K562 (cell line): Measurements from ENCODE around the gene POLD3. TPM values are rescaled to one million over a fixed set of nuclear protein-coding genes. Genes with fewer than 3 reads are reported as not detected.

Source experiments
- ARID1B ChIP-seq: fragments of 450-650 bp; IDR thresholded peaks from 2 replicates; pipeline ENCODE4 v1.6.1; 2016; ENCODE audit warnings: antibody characterized with exemption, mild to moderate bottlenecking, inconsistent platforms
- ARID2 ChIP-seq: fragments of 450-650 bp; IDR thresholded peaks from 2 replicates; pipeline ENCODE4 v1.6.1; 2017; ENCODE audit warnings: antibody characterized with exemption, mild to moderate bottlenecking
- BCL6 ChIP-seq: fragments of 250-450 bp; sonication (Bioruptor Pico); IDR thresholded peaks from 2 replicates; pipeline ENCODE4 v1.4.0; 2020
- CEBPB ChIP-seq: fragments of 450-650 bp; IDR thresholded peaks from 2 replicates; pipeline ENCODE4 v1.6.1; 2016; ENCODE audit warnings: missing genetic modification characterization, missing compliant biosample characterization
- CEBPG ChIP-seq, 3 experiments: fragments of 200-800 bp in 1 of 3; sonication (Bioruptor generic) in 1 of 3; sonication (generic) in 1 of 3; formaldehyde crosslinking in 1 of 3; IDR thresholded peaks in 2 of 3; conservative IDR thresholded peaks in 1 of 3; 2 replicates each; pipeline versions ENCODE4 v1.6.1 to v1.8.0; 2016 to 2022; ENCODE audit warnings: missing compliant biosample characterization in 2 of 3, missing genetic modification characterization in 2 of 3, mild to moderate bottlenecking in 1 of 3, missing genetic modification reagents in 1 of 3
- CHD2 ChIP-seq: IDR thresholded peaks from 2 replicates; pipeline ENCODE4 v1.6.1; 2011; ENCODE audit warnings: low read depth, low read length
- CXXC5 ChIP-seq: fragments of 250-450 bp; sonication (Bioruptor Pico); IDR thresholded peaks from 2 replicates; pipeline ENCODE4 v1.8.0; 2022; ENCODE audit warnings: inconsistent platforms, mild to moderate bottlenecking, moderate library complexity
- FOS ChIP-seq: IDR thresholded peaks from 3 replicates; pipeline ENCODE4 v1.6.1; 2011; ENCODE audit not compliant: insufficient read length; ENCODE audit errors: extremely low read depth
- GABPA ChIP-seq: fragments of 200-800 bp; sonication (Bioruptor generic); conservative IDR thresholded peaks from 2 replicates; pipeline ENCODE4 v1.6.1; 2016; ENCODE audit warnings: low read depth, missing genetic modification characterization, missing compliant biosample characterization
- GABPB1 ChIP-seq: sonication (generic); formaldehyde crosslinking; IDR thresholded peaks from 2 replicates; pipeline ENCODE4 v1.8.0; 2022; ENCODE audit warnings: mild to moderate bottlenecking, missing genetic modification reagents
- GABPB2 ChIP-seq: fragments of 250-450 bp; sonication (Bioruptor Pico); conservative IDR thresholded peaks from 2 replicates; pipeline ENCODE4 v1.5.1; 2021; ENCODE audit warnings: mild to moderate bottlenecking
- MEF2A ChIP-seq: IDR thresholded peaks from 2 replicates; pipeline ENCODE4 v1.6.1; 2011; ENCODE audit warnings: low read depth, mild to moderate bottlenecking, low read length, moderate library complexity; ENCODE audit not compliant: control insufficient read depth
- PYGO2 ChIP-seq: fragments of 450-650 bp; IDR thresholded peaks from 2 replicates; pipeline ENCODE4 v1.6.1; 2016; ENCODE audit warnings: mild to moderate bottlenecking, missing genetic modification characterization, moderate library complexity, missing compliant biosample characterization
- SIN3A ChIP-seq, 2 experiments: fragments of 150-350 bp in 1 of 2; IDR thresholded peaks; 2 replicates each; pipeline ENCODE4 v1.6.1; 2011 to 2016; ENCODE audit warnings: borderline replicate concordance in 2 of 2, low read depth in 2 of 2, low read length in 2 of 2, mild to moderate bottlenecking in 2 of 2, moderate library complexity in 2 of 2; ENCODE audit not compliant: control insufficient read depth in 1 of 2
- SMAD3 ChIP-seq: fragments of 450-650 bp; formaldehyde crosslinking; conservative IDR thresholded peaks from 2 replicates; pipeline ENCODE4 v1.4.0; 2020; ENCODE audit warnings: mild to moderate bottlenecking
- SMARCA4 ChIP-seq: fragments of 450-650 bp; IDR thresholded peaks from 2 replicates; pipeline ENCODE4 v1.6.1; 2016
- SMC3 ChIP-seq: conservative IDR thresholded peaks from 2 replicates; pipeline ENCODE4 v1.6.1; 2011; ENCODE audit warnings: low read depth, low read length, improper control_type of control experiment; ENCODE audit not compliant: insufficient read depth
- TCFL5 ChIP-seq: fragments of 250-450 bp; sonication (Bioruptor Pico); conservative IDR thresholded peaks from 2 replicates; pipeline ENCODE4 v1.6.1; 2021; ENCODE audit warnings: mild to moderate bottlenecking, moderate library complexity, matching md5 sums
- THRA ChIP-seq: fragments of 450-650 bp; IDR thresholded peaks from 2 replicates; pipeline ENCODE4 v1.6.1; 2017; ENCODE audit warnings: mild to moderate bottlenecking, moderate library complexity
- ZBTB17 ChIP-seq: fragments of 450-650 bp; formaldehyde crosslinking; IDR thresholded peaks from 2 replicates; pipeline ENCODE4 v1.4.0; 2020; ENCODE audit warnings: mild to moderate bottlenecking
- ZNF24 ChIP-seq: fragments of 450-650 bp; IDR thresholded peaks from 2 replicates; pipeline ENCODE4 v1.6.1; 2016
- ZNF280B ChIP-seq: fragments of 250-450 bp; sonication (Bioruptor Pico); IDR thresholded peaks from 2 replicates; pipeline ENCODE4 v1.5.1; 2021; ENCODE audit warnings: mild to moderate bottlenecking
- ZNF512 ChIP-seq: IDR thresholded peaks from 2 replicates; pipeline ENCODE4 v1.6.1; 2016; ENCODE audit warnings: missing genetic modification characterization, missing compliant biosample characterization
- ZNF764 ChIP-seq: fragments of 250-450 bp; sonication (Bioruptor Pico); IDR thresholded peaks from 2 replicates; pipeline ENCODE4 v1.4.0; 2020; ENCODE audit warnings: low read depth, mild to moderate bottlenecking, moderate library complexity
- polyA plus RNA-seq, 8 experiments: library from polyadenylated mRNA; depleted of rRNA in 4 of 8; stranded (reverse) in 5 of 8; unstranded in 3 of 8; fragments of >200 nt; fragmentation: Nextera tagmentation in 2 of 8; fragmentation: Illumina TruSeq in 1 of 8; extraction: Ambion mirVana in 2 of 8; extraction: Trizol in 1 of 8; gene quantifications; 2 replicates each; pipeline versions ENCODE4 v1.2.1 to v1.2.3, GENCODE V29; 2011 to 2014; ENCODE audit warnings: inconsistent platforms in 1 of 8, missing spikeins in 1 of 8
- total RNA-seq, 7 experiments: library from RNA; depleted of rRNA in 6 of 7; stranded (reverse); fragments of >200 nt in 6 of 7; fragmentation: Illumina TruSeq in 2 of 7; extraction: Trizol in 2 of 7; gene quantifications; 2 replicates each; pipeline versions ENCODE4 v1.2.1 to v1.2.3, GENCODE V29; 2011 to 2021; ENCODE audit warnings: low replicate concordance in 1 of 7

The POLD3 gene
- total and polyA plus RNA-seq, 9 of the 15 experiments (the other 6 are each of a cell fraction or from before 2014, with no cell fraction given): 10.6 to 40.1 (median 24.6) TPM

- TF ChIP-seq ARID1B (0 out of 2 replicates have a peak, but pooled peaks have one; percentile 15), BCL6 (CRISPR knock-in tag) (no peak), CEBPB (tag) (peak; percentile 43), ZNF24 (no peak), SIN3A (IDR thresholded peaks at IDR 0.05; ENCODE audit: borderline replicate concordance in 2 of 2, control insufficient read depth in 1 of 2, low read depth in 2 of 2, low read length in 2 of 2) (no peak), SMARCA4 (no peak), GABPB1 (CRISPR knock-in tag) (0 out of 2 replicates have a peak, but pooled peaks have one; percentile 36), PYGO2 (no peak), FOS (no peak), GABPB2 (no peak), GABPA (tag) (no peak), ZBTB17 (no peak), CEBPG (CRISPR knock-in tag; IDR thresholded peaks at IDR 0.05) (peak; percentile 79), CEBPG (tag; conservative IDR thresholded peaks at IDR 0.05 in 1 of 2, IDR thresholded peaks at IDR 0.05 in 1 of 2) (peak; percentile 44 to 94), TCFL5 (CRISPR knock-in tag) (no peak), ZNF512 (no peak), MEF2A (no peak), ZNF764 (no peak), ZNF280B (CRISPR knock-in tag) (no peak), SMAD3 (CRISPR knock-in tag) (0 out of 2 replicates have a peak, but pooled peaks have one; percentile 53), SMC3 (no peak), THRA (no peak), CXXC5 (CRISPR knock-in tag) (peak; percentile 80), CHD2 (no peak), ARID2 (no peak)
Measured at GRCh38 chr11:74642912-74643311, 50.5 kb downstream of the POLD3 start (continued).
